GM19239 (cell line): ENCODE results near the gene EVL.

Experiments used
- DNase-seq: peaks from one replicate; pipeline ENCODE4 v3.0.0; 2011; ENCODE audit warnings: low spot score; ENCODE audit not compliant: insufficient read length
- FAIRE-seq: peaks from 2 replicates; lab custom pipeline; 2011; peaks lifted over from hg19 to GRCh38; lab: Jason Lieb, UNC

EVL gene

DNA sequence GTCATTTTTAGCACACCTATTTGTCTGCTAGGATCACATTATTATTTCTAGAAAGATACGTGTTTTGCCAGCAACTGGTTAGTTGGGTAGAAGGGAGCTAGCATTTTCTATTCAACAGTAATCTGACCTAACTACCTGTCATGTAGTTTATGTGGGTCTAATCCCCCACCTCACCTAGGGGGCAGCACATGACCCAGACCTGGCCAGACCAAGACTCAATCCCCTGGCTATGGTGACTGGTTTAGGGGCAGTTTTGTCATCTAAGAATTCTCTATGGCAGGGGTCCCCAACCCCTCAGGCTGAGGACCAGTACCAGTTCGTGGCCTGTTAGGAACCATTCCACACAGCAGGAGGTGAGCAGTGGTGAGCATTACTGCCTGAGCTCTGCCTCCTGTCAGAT is 29.5 kb upstream of the EVL start:
- no peak for FAIRE-seq
- DNase-seq = no peak

GRCh38 chr14:100037353-100037752 is 27.9 kb upstream of the EVL start:
- FAIRE-seq (no peak), DNase-seq (no peak)

- DNase-seq = no peak
- no peak for FAIRE-seq
Observed at GRCh38 chr14:100038065-100038464, 27.2 kb upstream of the EVL start.

DNA sequence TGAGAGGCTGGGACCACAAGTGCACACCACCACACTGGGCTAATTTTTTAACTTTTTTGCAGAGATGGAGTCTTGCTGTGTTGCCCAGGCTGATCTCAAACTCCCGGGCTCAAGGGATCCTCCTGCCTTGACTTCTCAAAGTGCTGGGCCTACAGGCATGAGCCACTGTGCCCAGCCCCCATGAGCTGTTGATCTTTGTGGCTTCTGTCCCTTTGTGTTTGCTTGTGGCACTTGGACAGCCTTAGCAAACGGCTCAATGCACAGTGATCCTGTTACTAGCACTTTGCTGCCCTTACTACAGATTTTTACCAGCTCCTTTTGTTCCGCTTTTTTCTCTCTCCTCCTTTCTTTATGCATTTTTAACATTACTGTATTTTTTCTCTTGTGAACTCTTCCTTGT is 25.3 kb upstream of the EVL start:
- FAIRE-seq = no peak
- no peak for DNase-seq

- FAIRE-seq (no peak), DNase-seq (no peak)
Observed at GRCh38 chr14:100041271-100041670, 24.0 kb upstream of the EVL start.

DNA sequence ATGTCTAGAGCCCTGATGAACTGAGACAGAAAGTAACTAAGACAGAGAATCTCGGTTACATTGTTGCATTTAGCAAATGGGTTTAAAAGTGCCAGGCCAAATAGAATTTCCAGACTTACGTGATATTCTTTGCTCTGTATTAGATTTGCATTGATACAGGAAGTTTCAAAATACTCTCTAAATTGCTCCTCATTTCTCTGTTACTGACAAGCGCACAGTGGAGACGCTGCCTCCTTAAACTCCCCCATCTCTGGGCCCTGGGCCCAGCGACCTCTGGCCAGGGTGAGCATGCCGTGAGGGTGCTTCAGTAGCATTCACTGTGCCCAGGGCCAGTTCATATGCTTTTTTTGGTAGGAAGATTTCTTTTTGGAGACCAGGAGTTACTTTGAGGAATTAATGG is 22.9 kb upstream of the EVL start:
- FAIRE-seq (no peak), DNase-seq (no peak)

- DNase-seq (no peak), FAIRE-seq (no peak)
Observed at GRCh38 chr14:100045642-100046344, 19.4 kb upstream of the EVL start.

GRCh38 chr14:100047600-100047999 is 17.6 kb upstream of the EVL start:
- DNase-seq = no peak
- FAIRE-seq = no peak

- DNase-seq = no peak
- no peak for FAIRE-seq
Observed at GRCh38 chr14:100048786-100049185, 16.4 kb upstream of the EVL start.

DNA sequence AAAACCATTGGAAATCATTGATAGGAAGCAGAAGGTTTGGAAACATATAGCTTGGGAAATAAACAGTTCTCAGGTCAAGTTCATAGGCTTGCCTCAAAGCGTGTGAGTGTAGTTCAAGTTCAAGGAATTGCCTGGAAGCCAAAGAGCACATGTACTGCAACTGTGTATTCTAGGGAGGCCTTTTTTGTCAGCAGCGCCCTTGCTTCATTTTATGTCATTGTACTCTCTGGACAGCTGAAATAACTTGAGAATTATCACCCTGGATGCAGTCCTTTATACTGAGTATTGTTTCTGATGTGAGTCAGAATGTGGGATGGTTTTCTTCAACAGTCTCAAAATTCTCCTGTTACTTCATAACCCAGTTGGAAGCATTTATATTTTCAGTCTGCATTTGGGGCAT is 16.0 kb upstream of the EVL start:
- no peak for FAIRE-seq
- no peak for DNase-seq

- FAIRE-seq = no peak
- no peak for DNase-seq
Observed at GRCh38 chr14:100051103-100051502, 14.1 kb upstream of the EVL start.

- no peak for FAIRE-seq
Observed at GRCh38 chr14:100051543-100051942, 13.7 kb upstream of the EVL start.

GRCh38 chr14:100052819-100053218 is 12.4 kb upstream of the EVL start:
- FAIRE-seq (no peak), DNase-seq (no peak)

More at GRCh38 chr14:100051543-100051942, 13.7 kb upstream of the EVL start:
- no peak for DNase-seq

DNA sequence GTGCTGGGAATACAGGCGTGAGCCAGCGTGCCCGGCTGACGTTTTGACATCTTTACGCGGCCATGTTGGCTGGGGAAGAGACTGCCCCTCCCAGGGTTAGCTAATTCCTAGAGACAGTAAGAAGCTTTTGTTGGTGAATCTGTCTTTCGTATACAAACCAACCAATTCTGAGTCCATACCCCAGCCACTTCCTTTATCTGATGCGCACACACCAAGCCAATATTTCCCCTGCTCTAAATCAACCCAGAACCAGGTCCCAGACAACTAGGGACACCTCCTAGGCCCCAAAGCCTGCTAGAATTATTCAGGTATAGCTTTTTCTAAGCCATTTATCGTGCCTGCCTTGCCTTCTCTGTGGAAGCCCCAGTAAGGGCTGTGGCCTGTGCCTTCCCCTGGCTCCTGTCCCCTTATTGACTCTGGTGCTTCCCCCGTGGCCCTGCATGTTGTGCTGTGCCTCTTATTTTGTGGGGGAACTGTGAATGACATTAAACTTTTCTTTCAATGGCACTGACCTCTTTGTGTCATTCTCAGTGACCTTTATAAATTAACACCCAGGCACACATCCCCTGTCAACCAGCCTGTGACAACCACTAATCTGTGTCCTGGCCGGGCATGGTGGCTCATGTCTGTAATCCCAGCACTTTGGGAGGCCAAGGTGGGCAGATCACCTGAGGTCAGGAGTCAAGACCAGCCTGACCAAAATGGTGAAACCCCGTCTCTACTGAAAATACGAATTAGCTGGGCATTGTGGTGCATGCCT is 10.7 kb upstream of the EVL start:
- no peak for DNase-seq
- no peak for FAIRE-seq

GRCh38 chr14:100056431-100056830 is 8.8 kb upstream of the EVL start:
- FAIRE-seq (no peak), DNase-seq (no peak)

GRCh38 chr14:100056964-100057795 is 8.0 kb upstream of the EVL start:
- DNase-seq (peak; percentile 57), FAIRE-seq (peak; percentile 86)

DNA sequence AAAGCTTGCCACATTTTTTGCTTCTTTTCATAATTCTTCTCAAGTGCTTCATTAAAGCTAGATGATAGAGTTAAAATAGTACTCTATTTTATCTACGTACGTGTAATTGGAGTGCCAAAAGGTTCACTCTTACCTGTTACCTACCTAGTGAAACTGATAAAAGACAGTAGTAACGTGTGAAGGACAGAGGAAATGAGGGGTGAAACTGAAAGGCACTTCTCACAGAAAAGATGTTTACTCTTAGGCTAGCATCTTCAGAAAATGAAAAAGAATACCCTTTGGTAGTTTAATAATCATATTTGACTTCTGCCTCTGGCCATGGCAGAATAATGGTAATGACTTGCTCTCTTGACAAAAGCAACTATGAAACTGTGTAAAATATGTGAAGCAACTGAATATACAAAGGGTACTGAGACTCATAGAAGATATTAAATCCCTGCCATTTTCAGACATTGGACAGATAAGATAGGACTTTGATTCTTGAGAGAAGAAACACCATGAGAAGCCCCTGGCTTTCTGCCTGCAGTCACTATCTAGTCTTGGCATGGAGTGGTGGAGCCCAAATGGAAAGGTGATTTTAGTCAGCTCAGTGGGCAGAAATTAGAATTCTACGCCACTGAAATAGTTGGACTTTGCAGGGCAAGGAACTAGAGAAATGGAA is 6.3 kb upstream of the EVL start:
- DNase-seq = no peak
- FAIRE-seq = peak; percentile 86

DNA sequence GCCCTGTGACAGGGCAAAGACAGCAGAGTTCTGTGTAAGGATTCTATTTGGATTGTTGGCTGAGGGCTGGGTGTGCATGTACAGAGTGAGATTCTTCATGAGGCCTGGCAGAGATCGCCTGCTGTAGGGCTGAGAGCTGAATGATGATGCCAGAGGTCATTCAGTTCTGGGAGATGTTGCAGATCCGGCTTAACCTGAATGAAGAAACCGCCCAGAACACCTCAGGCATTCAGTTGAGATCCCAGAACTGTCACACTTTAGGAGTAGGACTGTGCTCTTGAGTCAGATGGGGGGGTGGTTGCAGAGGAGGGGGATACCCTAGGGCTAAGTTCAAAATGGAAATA is 5.8 kb upstream of the EVL start:
- DNase-seq (no peak), FAIRE-seq (no peak)

DNA sequence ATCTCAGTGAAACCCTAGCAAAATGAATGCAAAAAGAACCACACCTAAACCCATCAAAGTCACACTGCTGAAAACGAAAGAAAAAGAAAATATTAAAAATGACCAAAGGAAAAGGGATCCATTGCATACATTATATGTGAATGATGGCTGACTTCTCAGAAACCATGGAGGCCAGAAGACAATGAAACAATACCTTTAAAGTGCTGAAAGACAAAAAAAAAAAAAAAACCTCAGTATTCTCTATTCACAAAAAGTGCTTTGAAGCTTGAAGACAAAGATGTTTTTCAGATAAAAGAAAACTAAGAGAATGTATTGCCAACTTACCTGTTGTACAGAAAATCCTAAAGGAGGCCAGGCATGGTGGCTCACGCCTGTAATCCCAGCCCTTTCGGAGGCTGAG is 4.5 kb upstream of the EVL start:
- DNase-seq = no peak
- FAIRE-seq = no peak

GRCh38 chr14:100062590-100062989 is 2.6 kb upstream of the EVL start:
- no peak for DNase-seq
- peak; percentile 67 for FAIRE-seq
